ENCODE measurements around the gene PLEKHA8.

Gene PLEKHA8

DNA sequence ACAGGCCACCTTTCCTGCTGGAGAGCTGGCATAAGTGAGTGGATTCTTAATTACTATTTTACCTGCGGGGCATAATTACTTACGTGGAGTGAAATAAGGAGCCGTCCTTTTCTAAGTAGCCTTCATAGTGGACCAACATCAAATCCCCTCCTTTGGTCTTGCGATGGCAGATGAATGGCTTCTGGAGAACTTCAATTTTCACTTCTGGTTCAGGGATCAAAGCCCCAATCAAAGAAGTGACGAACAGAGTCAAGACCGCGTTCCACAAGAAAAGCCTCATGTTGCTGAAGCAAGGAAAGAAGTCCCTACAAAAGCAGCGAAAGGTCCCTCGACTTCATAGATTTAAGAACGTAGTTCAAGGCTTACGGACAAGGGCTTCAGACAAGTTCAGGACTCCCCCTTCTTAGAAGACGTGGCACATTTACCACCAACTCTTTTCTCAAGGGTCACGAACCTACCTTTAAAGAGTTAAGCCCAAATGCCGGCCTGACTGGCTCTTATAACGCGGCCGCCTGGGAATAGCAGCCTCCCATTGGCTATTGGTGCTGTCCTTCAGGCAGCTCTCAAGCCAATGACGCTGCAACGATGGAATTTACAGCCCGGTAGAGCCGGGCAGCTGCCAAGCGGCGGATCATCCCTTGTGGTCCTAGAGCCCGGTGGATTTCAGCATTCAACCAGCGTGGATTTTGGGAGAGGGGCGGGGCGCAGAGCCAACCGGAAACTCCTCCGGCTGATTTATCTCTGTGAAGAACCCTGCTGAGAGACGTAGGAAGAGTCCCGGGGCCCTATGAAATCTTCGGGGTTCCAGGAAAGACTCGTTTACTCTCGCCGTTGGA is 1.8 kb upstream of the PLEKHA8 start, which contains the start of gene FKBP14:
Gene FKBP14 (minus strand): TSS at position 474 of the 836 bp plus-strand sequence. CDS start 194 bp downstream, at position 280.
- peak; percentile 92 for DNase-seq

DNA sequence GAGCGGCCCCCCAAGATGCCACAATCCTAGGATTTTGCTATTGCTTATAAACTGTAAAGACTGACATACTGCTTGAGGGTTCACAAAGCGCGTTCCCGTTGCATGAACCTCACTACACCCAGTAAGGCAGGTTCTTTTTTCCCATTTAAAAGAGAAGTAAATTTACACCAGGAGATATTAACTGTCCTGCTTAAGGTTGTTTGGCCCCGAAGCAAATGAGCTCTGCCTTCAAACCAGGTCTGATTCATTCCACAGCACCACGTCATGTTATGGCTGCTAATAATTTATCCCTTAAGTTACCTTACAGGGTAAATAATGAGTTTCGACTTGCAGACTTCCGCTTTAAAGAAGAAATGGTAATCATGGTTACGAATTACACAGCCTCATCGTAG is 1.2 kb upstream of the PLEKHA8 start:
- DNase-seq = no peak

DNA sequence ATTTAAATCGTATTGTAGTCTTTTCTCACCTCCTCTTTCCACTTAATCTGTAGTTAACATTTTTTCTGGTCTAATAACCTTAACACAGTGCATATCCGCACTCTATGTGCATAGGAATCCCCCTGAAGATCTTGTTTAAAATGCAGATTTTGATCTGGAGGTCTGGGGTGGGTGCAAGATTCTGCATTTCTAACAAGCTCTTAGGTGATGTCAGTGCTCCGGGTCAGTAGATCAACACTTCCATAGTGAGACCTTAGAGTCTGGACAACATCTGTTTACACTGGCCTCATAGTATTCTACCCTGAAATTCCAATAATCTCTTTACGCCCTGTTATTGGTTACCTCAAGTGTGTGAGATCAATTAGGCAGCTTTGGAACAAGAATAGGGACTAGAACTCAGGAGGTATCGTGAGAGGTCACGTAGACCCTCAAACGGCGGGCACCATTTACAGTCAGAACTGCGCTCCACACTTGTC is 434 bp upstream of the PLEKHA8 start:
- no peak for DNase-seq

DNA sequence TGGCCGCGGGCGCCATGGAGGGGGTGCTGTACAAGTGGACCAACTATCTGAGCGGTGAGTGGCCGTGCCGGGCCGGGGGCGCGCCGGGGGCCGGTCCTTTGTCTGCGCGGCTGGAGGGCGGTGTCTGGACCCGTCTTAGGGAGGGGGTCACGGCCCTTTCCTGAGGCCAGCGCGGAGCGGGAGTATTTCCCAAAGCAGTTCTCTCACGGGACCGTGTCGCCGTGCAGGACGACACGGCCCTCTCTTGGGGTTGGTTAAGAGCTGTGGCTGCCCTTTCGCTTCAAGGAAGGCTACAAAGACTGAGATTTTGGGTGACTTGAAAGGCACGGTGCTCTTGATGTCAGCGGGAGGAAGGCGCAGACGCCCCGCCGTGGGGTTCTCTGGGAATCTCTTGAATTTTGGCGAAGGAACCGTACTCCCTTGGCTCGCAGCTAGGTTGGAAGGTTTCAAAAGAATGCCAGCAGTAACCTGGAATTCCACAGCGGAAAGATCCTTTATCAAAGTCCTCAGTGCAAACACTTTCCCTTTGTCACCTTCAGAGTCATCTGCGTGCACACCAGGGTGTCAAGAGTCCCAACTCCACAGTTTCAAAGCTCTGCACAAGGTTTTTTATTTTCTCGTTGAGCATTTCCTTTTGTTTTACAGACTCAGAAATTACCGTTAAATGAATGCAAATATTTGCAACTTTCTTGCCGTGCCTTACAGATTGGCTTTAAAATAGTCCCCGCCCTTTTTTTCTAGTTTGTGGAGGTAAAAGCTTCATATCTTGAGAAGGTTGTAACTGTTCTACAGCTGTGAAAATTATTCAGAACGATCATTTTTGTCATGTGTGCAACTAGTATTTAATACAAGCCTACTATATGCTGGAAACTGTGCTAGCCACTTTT is 780 bp downstream of the PLEKHA8 start:
- peak; percentile 14 for DNase-seq

DNA sequence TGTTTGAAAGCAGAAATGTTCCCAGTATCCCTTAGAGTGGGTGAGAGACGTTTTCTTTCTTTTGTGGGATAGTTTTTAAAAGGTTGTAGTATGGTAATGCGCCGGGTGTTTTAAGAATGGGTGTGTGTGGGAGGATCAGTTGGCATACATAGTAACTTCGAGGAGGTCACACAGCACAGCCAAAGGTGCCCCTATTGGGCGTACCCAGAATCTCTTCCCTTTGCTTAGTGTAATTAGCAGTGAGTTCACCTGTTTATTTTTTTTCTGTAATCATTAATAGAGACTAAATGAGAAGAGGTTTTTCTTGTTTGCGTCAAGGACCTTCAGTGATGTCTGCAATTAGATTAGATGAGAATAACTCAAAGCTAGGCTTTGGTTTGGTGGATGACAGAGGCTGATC is 1.5 kb downstream of the PLEKHA8 start:
- DNase-seq = no peak

DNA sequence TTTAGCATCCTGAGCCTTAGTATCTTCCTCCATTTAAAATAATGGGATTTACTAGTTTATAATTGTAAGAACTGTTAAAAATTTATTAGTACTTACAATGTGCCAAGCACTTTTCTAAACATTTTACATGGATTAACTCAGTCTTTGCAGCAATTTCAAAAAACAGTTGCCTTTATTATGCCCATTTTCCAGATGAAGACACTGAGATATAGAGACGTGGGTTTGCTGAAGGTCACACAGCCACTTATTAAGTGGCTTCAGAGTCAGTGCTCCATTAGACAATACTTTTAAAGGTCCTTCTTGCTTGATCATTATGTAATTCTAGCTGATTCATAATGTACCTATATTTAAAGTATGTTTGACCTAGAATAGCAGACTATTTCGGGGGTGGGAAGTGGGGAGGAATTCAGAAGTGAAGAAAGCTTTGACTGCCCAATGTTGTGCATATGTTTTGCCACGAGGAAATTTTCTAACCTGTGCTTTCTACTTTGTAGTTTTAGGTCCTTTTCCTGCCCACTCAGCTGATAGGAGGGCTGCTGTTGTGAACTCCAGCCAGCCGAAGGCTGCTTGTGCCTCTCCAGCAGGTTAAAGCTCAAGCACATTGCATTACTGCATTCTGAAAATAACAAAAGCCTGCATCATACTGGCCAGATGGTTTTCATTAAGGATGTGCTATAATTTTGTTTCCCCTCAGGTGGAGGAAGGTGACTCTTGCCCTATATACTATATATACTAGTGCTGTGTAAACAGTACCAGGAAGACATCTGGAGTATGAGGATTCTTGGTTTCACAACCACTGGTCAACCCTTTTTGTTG is 4.3 kb downstream of the PLEKHA8 start:
- DNase-seq = no peak

DNA sequence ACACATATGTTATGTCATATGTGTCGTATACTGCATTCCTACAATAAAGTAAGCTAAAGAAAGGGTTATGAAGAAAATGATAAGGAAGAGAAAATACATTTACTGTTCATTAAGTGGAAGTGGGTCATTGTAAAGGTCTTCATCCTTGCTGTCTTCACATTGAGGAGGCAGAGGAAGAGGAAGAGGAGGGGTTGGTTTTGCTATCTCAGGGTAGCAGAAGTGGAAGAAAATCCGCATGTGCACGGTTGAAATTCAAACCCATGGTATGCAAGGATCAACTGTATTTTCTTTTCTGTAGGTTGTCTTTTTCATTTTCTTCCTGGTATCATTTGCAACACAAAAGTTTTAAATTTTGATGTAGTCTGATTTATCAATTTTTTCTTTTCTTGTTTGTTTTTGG is 6.3 kb downstream of the PLEKHA8 start:
- no peak for DNase-seq

DNA sequence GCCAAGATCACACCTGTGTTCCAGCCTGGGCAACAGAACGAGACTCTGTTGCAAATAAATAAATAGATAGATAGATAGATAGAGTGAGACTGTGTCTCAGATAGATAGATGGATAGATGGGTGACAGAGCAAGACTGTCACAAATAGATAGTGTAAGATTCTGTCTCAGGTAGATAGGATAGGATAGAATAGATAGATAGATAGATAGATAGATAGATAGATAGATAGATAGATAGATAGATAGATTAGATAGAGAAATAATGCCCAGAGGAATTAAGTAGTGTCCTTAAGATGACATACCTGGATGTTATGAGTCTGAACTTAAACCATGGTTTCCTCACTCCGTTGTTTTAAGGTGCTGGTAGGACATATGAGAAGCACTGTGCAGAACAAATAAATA is 8.0 kb downstream of the PLEKHA8 start:
- no peak for DNase-seq

DNA sequence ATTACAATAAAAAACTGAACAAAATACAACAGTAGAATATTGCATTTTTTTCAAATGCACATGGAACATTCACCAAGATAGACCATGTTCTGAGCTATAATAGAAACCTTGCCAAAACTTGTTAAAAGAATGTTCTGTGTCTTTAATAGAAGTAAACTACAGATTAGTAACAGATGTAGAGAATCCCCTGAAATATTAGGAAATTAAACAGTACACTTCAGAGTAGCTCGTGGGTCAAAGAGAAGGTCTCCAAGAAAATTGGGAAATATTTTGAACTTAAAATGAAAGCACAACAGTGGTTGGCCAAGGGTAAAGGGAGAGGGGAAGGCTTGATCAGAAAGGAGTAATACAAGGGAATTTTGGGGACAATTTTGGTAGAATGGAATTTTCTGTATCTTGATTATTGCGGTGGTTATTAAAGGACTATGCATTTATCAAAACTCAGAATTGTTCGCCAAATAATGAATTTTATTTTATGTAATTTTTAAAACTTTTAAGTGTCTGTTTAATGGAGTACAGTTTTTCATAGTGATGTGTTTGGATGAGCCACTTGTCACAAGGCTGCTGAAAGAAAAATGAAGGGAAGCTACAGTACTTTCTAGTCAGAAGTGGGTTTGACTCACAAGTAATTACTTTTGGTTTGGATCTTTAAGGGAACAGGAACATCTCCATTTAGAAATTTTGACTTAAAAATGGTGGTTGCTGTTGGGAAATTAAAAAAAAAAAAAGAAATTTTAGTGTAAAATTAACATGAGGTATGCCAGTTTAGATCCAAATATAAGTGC is 10.2 kb downstream of the PLEKHA8 start:
- no peak for DNase-seq

DNA sequence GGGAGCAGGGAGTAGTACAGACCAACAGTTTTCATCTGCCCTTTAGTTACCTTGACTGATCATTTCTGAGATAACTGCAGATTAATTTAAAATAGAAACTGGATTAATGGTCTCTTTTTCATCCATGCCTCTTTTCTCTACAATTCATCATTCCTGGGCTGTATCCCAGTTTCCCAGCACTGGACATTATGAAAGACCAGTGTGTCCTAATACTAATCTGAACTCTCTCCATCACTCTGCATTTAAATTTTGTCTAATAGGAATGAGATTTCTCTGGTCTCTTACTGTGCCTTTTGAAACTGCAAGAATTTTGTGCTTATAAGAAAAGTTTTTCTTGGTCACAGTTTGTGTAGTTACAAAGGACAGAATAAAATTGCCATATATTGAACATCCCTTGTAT is 12.7 kb downstream of the PLEKHA8 start:
- DNase-seq = no peak

DNA sequence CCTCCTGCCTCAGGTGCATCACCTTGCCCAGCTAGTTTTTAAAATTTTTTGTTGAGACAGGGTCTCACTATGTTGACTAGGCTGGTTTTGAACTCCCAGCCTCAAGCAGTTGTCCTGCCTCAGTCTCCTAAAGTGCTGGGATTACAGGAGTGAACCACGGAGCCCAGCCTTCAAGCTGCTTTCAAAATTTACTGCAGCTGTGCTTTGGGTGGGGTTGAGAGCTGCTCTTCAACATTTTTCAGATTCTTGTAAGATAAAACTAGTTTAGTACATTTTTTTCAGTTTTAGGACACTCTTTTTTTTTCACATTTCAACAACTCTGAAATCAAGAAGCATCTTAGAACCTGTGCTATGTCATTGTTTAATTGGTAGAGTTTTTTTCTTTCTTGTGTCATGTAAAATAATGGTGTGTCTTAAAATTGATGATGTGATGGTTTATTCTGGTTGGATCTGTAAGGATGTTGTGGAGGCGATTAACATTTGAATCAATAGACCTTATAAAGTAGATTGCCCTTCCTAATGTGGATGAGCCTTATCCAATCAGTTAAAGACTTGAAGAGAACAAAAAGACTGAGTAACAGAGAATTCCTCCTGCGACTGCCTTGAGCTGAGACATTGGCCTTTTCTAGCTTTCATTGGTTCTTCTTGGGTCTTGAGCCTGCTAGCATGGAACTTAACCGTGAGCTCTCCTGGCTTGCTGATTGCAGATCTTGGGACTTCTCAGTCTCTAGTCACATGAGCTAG is 13.5 kb downstream of the PLEKHA8 start:
- no peak for DNase-seq

DNA sequence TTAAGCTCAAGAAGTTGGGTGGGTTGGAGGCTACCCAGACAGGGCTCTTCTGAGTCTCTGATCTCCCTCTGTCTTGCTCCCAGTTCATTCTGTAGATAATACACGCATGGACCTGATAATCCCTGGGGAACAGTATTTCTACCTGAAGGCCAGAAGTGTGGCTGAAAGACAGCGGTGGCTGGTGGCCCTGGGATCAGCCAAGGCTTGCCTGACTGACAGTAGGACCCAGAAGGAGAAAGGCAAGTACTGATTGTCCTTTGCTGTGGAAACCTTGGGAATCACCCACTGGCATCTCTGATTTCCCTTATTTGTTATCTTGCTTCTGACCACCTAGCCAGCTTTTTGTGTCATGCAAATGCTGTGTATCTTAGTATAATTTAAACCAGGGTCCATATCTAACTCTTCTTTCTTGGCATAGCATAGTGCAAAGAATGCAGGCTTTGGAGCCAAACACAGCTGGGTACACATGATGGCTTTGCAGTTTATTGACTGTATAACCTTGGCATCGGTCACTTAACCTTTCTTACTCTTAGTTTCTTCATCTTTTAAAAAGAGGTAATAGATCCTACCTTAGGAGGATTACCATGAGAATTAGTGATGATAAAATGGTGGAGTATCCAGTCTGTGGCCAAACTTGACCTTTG is 18.0 kb downstream of the PLEKHA8 start:
- DNase-seq = no peak

DNA sequence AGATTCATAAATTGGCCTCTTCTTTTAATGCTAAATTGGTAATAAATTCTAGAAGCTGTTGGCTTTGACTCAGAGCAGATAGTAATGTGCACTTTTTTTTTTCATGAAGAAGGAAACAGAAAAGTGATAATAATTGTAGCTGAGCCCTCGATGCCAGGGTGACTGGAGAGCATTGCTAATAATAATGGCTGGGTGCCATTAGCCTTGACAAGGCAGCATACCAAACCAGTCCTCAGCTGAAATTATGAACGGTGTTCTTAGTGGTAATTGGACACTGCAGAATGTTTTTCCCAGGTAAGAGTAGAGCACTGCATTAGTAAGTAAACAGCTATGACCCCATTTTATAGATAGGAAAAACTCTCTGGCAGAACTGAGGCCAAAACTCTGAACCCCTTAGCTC is 18.9 kb downstream of the PLEKHA8 start:
- no peak for DNase-seq

DNA sequence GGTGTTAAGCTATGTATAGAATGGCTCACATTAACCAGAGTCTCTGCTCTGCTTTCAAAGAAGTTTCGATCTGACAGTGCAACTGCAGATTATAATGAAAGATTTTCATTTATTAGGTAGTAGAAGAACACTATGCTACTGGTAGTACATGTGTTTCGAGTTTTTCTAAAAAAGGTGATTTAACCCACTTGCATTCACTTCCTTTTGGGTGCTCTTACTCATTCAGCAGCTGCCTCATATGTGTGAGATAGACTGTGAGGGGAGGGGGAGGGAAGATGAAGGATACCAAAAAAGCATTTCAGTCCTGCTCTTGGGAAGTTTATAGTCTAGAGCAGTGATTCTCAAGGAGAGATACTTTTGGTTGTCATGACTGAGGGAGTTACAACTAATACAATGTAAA is 20.4 kb downstream of the PLEKHA8 start:
- DNase-seq = no peak

DNA sequence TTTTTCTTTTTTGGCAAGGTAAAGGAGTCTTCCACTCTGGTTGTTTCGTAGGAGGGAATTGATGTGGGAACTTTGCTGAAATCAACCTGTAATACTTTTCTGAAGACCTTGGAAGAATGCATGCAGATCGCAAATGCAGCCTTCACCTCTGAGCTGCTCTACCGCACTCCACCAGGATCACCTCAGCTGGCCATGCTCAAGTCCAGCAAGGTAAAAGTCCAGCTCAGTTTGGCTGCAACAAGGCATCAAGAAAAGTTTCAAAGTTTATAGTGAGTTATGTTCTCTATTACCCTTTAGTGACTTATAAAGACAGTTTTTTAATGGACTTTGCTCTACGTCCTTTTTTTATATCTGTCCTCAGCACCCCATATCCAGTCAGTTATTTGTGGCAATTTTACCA is 21.0 kb downstream of the PLEKHA8 start:
- no peak for DNase-seq

DNA sequence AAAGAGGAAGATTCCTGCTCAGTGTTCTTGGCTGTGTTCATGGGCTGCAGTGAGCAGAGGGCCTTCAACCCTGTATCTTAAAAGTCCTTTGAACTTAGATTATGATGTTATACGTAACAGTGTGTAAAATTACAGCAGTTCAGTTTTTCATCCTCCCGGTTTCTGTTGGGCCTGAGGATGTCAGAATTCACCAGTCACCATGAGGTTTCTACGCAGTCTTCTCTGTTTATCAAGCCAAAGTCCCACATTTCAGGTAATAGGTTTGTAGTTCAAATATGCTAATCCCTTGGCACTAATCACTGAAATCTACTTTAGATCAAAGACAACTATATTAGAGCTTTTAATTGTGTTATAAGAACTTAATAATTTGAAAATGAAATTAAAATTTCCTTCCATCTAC is 24.9 kb downstream of the PLEKHA8 start:
- no peak for DNase-seq

DNA sequence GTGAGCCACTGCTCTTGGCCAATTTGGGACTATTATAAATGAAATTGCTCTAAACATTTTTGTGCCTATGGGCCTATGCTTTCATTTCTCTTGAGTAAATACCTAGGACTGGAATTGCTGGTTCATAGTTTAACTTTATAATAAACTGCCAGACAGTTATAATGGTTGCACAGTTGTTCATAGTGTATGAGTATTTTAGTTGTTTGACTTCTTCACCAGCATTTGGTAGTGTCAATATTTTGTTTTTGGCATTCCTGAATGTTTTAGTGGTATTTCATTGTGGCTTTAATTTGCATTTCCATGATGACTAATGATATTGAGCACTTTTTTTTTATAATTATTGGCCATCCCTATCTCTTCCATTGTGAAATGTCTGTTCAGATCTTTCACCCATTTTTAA is 29.5 kb downstream of the PLEKHA8 start:
- DNase-seq = no peak

DNA sequence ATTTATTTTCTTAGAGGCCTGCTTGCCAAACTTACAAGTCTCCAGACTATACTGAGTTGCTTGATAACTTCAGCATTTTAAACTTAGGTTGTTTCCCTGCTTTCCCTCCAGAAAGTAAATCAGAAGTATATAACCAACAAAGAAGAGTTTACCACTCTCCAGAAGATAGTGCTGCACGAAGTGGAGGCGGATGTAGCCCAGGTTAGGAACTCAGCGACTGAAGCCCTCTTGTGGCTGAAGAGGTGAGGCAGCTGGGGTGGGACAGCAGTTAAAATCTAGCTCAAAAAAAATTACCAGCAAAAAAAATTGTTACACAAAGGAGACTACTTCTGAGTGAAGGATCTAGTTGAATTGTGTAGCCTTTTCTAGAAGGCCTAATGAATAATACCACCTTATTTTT is 33.6 kb downstream of the PLEKHA8 start:
- DNase-seq = peak; percentile 44

DNA sequence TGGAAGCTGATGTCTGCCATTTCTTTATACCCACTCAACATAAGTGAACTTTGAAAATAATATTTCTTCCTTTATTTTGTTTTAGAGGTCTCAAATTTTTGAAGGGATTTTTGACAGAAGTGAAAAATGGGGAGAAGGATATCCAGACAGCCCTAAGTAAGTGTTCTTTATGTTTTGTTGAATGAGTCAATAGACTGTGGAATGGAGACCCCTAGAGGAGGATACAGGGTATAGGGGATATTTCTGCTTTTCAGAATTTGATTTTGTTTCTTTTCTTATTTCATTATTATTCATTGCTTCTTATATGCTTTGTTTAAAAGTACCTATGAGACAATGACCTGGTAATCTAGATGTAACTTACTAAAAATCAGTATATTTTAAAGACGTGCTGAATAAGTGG is 34.4 kb downstream of the PLEKHA8 start:
- DNase-seq = no peak

DNA sequence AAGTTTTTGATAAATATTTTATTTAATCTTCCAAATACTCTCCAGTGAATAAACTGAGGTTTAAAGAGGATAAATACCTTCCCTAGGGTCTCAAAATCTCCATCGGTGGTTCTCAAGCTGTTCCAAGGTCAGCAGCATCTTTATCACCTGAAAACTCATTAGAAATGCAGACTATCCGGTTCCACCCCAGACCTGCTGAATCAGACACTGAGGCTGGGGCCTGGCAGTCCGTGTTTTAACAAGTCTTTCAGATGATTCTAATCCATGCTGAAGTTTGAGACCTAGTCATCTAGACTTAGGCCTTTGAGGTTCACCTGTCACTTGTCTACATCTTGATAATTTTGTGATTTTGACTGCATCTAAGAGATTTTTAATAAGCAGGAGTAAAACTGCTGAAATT is 37.5 kb downstream of the PLEKHA8 start:
- DNase-seq = no peak

DNA sequence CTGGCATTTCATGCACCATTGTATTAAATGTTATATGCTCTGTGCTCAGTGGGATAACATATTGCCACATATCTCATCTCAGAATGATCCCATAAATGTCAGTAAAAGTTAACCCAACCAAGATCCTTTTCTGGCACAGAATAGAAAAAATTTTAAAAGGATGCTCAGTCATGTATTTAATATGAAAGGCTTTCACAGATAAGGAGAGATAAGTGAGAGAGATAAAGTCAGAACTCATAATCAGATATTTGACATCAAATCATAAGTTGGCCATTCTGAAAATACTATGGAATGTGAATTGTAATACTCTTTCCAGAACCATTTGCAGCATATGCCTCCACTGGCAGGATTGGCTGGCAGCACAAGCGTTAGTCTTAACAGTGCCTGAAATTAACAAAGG is 38.5 kb downstream of the PLEKHA8 start:
- no peak for DNase-seq

Measured in activated naive CD4-positive, alpha-beta T cell treated with anti-CD3 and anti-CD28 coated beads, Interleukin-2, amount 50 U/mL, for 16 hours (primary cell).